H1 (cell line): ENCODE data around the gene REL. TPM values are rescaled to one million over a fixed set of nuclear protein-coding genes. Genes with fewer than 3 reads are reported as not detected.

Experiments
- CTCF ChIA-PET: fragments of 300-600 bp; sonication (Branson Sonifier 250); formaldehyde crosslinking; loops from one replicate; lab custom pipeline; 2021; ENCODE audit not compliant: partially characterized antibody; lab: Charles Lee
- POLR2A ChIA-PET: fragments of 300-600 bp; sonication (Branson Sonifier 250); formaldehyde crosslinking; loops from one replicate; lab custom pipeline; 2021; ENCODE audit warnings: inconsistent platforms; ENCODE audit not compliant: partially characterized antibody; lab: Charles Lee
- DNase-seq, 2 experiments: peaks; one replicate each; pipeline versions ENCODE4 v3.0.0 to v3.0.0-alpha.2; 2010 to 2022; ENCODE audit warnings: low spot score in 2 of 2, low read depth in 1 of 2, mixed read lengths in 1 of 2
- FAIRE-seq: peaks from 2 replicates; lab custom pipeline; 2011; peaks lifted over from hg19 to GRCh38; lab: Jason Lieb, UNC
- H2AFZ ChIP-seq: 2 replicates; pipeline ENCODE4 v1.8.1; 2012; ENCODE audit warnings: low read length, inconsistent platforms
- H2AK5ac ChIP-seq: 2 replicates; pipeline ENCODE4 v1.6.1; 2013; ENCODE audit warnings: low read depth, low read length
- H2BK120ac ChIP-seq: replicated peaks from 2 replicates; pipeline ENCODE3; 2013; ENCODE audit warnings: low read depth, low read length, inconsistent platforms
- H2BK12ac ChIP-seq: 2 replicates; pipeline ENCODE4 v1.6.1; 2013; ENCODE audit warnings: low read depth, low read length
- H2BK15ac ChIP-seq: 2 replicates; pipeline ENCODE4 v1.6.1; 2013; ENCODE audit warnings: low read length
- H2BK20ac ChIP-seq: 2 replicates; pipeline ENCODE4 v1.6.1; 2013; ENCODE audit warnings: low read length
- H2BK5ac ChIP-seq: 2 replicates; pipeline ENCODE4 v1.6.1; 2013; ENCODE audit warnings: low read depth, low read length
- H3K14ac ChIP-seq: 2 replicates; pipeline ENCODE4 v1.6.1; 2013; ENCODE audit warnings: inconsistent platforms; ENCODE audit not compliant: insufficient read length
- H3K18ac ChIP-seq: 2 replicates; pipeline ENCODE4 v1.6.1; 2013; ENCODE audit warnings: low read length; ENCODE audit errors: extremely low read depth
- H3K23ac ChIP-seq: 2 replicates; pipeline ENCODE4 v1.6.1; 2013; ENCODE audit warnings: inconsistent platforms; ENCODE audit not compliant: insufficient read length
- H3K23me2 ChIP-seq: 2 replicates; pipeline ENCODE4 v1.6.1; 2013; ENCODE audit warnings: low read depth, low read length
- H3K27ac ChIP-seq: 2 replicates; pipeline ENCODE4 v1.6.1; 2011; ENCODE audit warnings: low read depth, low read length, inconsistent platforms
- H3K27me3 ChIP-seq, 4 experiments: replicated peaks in 1 of 4; 1 replicate in 1 of 4; 2 replicates in 3 of 4; pipeline versions ENCODE4 v1.6.1 to v1.8.1; 2011 to 2013; ENCODE audit warnings: low read length in 3 of 4, mild to moderate bottlenecking in 3 of 4, inconsistent platforms in 2 of 4, mixed read lengths in 2 of 4, moderate library complexity in 1 of 4; ENCODE audit not compliant: control insufficient read depth in 3 of 4, insufficient read depth in 3 of 4; ENCODE audit errors: extremely low read depth in 1 of 4
- H3K36me3 ChIP-seq, 4 experiments: 2 replicates each; pipeline versions ENCODE4 v1.6.1 to v1.8.1; 2011 to 2013; ENCODE audit warnings: mild to moderate bottlenecking in 4 of 4, low read length in 3 of 4, moderate library complexity in 2 of 4, control low read depth in 1 of 4, inconsistent platforms in 1 of 4; ENCODE audit not compliant: insufficient read depth in 4 of 4, control insufficient read depth in 2 of 4
- H3K4ac ChIP-seq: replicated peaks from 2 replicates; pipeline ENCODE3; 2013; ENCODE audit warnings: low read length, low read depth, mixed read lengths, inconsistent platforms; ENCODE audit not compliant: insufficient read length
- H3K4me1 ChIP-seq, 4 experiments: replicated peaks in 1 of 4; 1 replicate in 1 of 4; 2 replicates in 3 of 4; pipeline versions ENCODE4 v1.6.1 to v1.8.1; 2011 to 2013; ENCODE audit warnings: low read length in 3 of 4, inconsistent platforms in 2 of 4, mixed read lengths in 1 of 4; ENCODE audit not compliant: insufficient read depth in 4 of 4, control insufficient read depth in 3 of 4
- H3K4me2 ChIP-seq, 2 experiments: 2 replicates each; pipeline versions ENCODE4 v1.6.1 to v1.8.1; 2011 to 2013; ENCODE audit warnings: low read depth in 2 of 2, low read length in 2 of 2, control low read depth in 1 of 2, inconsistent platforms in 1 of 2, mild to moderate bottlenecking in 1 of 2; ENCODE audit not compliant: insufficient read depth in 1 of 2
- H3K4me3 ChIP-seq, 4 experiments: fragments of 200-600, 300-600 bp in 1 of 4; sonication (generic), shearing (Covaris generic), sonication (Bioruptor Twin) in 1 of 4; 2 replicates each; pipeline versions ENCODE4 v1.5.1 to v1.8.1; 2011 to 2016; ENCODE audit warnings: low read length in 4 of 4, low read depth in 3 of 4, control low read depth in 2 of 4, inconsistent platforms in 2 of 4, mild to moderate bottlenecking in 2 of 4, mixed read lengths in 1 of 4, moderate library complexity in 1 of 4; ENCODE audit not compliant: insufficient read depth in 2 of 4; ENCODE audit errors: extremely low read depth in 1 of 4
- H3K56ac ChIP-seq: replicated peaks from 2 replicates; pipeline ENCODE3; 2013; ENCODE audit warnings: low read depth, mild to moderate bottlenecking, mixed read lengths, low read length, inconsistent platforms; ENCODE audit not compliant: insufficient read length
- H3K79me1 ChIP-seq: 2 replicates; pipeline ENCODE4 v1.6.1; 2013; ENCODE audit warnings: low read depth, low read length, control low read depth
- H3K79me2 ChIP-seq, 2 experiments: 2 replicates each; pipeline versions ENCODE4 v1.6.1 to v1.8.1; 2012 to 2013; ENCODE audit warnings: low read length in 2 of 2, mild to moderate bottlenecking in 2 of 2, inconsistent platforms in 1 of 2; ENCODE audit not compliant: insufficient read depth in 2 of 2, control insufficient read depth in 1 of 2
- H3K9ac ChIP-seq, 4 experiments: replicated peaks in 1 of 4; 1 replicate in 1 of 4; 2 replicates in 3 of 4; pipeline versions ENCODE4 v1.6.1 to v1.8.1; 2011 to 2013; ENCODE audit warnings: low read depth in 3 of 4, low read length in 3 of 4, control low read depth in 2 of 4, mild to moderate bottlenecking in 2 of 4, moderate library complexity in 2 of 4, inconsistent platforms in 1 of 4; ENCODE audit errors: extremely low read depth in 1 of 4
- H3K9me3 ChIP-seq, 2 experiments: 2 replicates each; pipeline versions ENCODE4 v1.6.1 to v1.8.1; 2012 to 2013; ENCODE audit warnings: mild to moderate bottlenecking in 2 of 2, moderate library complexity in 2 of 2, control low read depth in 1 of 2, inconsistent platforms in 1 of 2, low read depth in 1 of 2, low read length in 1 of 2, mixed read lengths in 1 of 2; ENCODE audit not compliant: insufficient read depth in 2 of 2
- H4K20me1 ChIP-seq, 2 experiments: replicated peaks in 1 of 2; 2 replicates each; pipeline versions ENCODE3 to v1.8.1; 2011 to 2013; ENCODE audit warnings: inconsistent platforms in 2 of 2, low read length in 2 of 2, mild to moderate bottlenecking in 1 of 2; ENCODE audit not compliant: insufficient read depth in 2 of 2, control insufficient read depth in 1 of 2
- H4K5ac ChIP-seq: 2 replicates; pipeline ENCODE4 v1.6.1; 2013; ENCODE audit warnings: low read length, low read depth, mixed read lengths, inconsistent platforms; ENCODE audit not compliant: insufficient read length
- H4K8ac ChIP-seq: 2 replicates; pipeline ENCODE4 v1.8.0; 2013; ENCODE audit warnings: mild to moderate bottlenecking, moderate library complexity, low read length, inconsistent platforms; ENCODE audit not compliant: insufficient read depth; ENCODE audit errors: extremely low read depth
- H4K91ac ChIP-seq: replicated peaks from 2 replicates; pipeline ENCODE3; 2013; ENCODE audit warnings: low read length, mixed read lengths, inconsistent platforms; ENCODE audit not compliant: insufficient read length
- BACH1 ChIP-seq: IDR thresholded peaks from 2 replicates; pipeline ENCODE4 v1.6.1; 2012; ENCODE audit warnings: low read length, improper control_type of control experiment
- BRCA1 ChIP-seq: IDR thresholded peaks from 2 replicates; pipeline ENCODE4 v1.6.1; 2012; ENCODE audit warnings: low read depth, low read length, improper control_type of control experiment
- CHD2 ChIP-seq: IDR thresholded peaks from 2 replicates; pipeline ENCODE4 v1.6.1; 2012; ENCODE audit warnings: low read length, improper control_type of control experiment
- CTBP2 ChIP-seq: IDR thresholded peaks from 2 replicates; pipeline ENCODE4 v1.7.0; 2011; ENCODE audit warnings: borderline replicate concordance, mild to moderate bottlenecking, moderate library complexity, mixed read lengths, low read length; ENCODE audit not compliant: insufficient read depth, insufficient read length
- EGR1 ChIP-seq: IDR thresholded peaks from 2 replicates; pipeline ENCODE4 v1.6.1; 2011; ENCODE audit warnings: low read depth, low read length, borderline replicate concordance
- HDAC6 ChIP-seq: IDR thresholded peaks from one replicate; pipeline ENCODE4 v1.7.1; 2012; ENCODE audit warnings: low read depth, mild to moderate bottlenecking, inconsistent platforms, low read length, moderate library complexity
- JUN ChIP-seq: IDR thresholded peaks from 2 replicates; pipeline ENCODE4 v1.6.1; 2011; ENCODE audit warnings: low read depth, mild to moderate bottlenecking, improper control_type of control experiment, low read length
- JUND ChIP-seq: IDR thresholded peaks from 2 replicates; pipeline ENCODE4 v1.6.1; 2011; ENCODE audit warnings: mild to moderate bottlenecking, improper control_type of control experiment, low read length
- MAFK ChIP-seq: IDR thresholded peaks from 2 replicates; pipeline ENCODE4 v1.6.1; 2012; ENCODE audit warnings: low read depth, mild to moderate bottlenecking, improper control_type of control experiment, low read length
- RAD21 ChIP-seq, 2 experiments: IDR thresholded peaks in 1 of 2; conservative IDR thresholded peaks in 1 of 2; 2 replicates each; pipeline ENCODE4 v1.6.1; 2011; ENCODE audit warnings: low read depth in 2 of 2, low read length in 2 of 2, improper control_type of control experiment in 1 of 2, inconsistent platforms in 1 of 2, mild to moderate bottlenecking in 1 of 2, moderate library complexity in 1 of 2
- RFX5 ChIP-seq: IDR thresholded peaks from 2 replicates; pipeline ENCODE4 v1.6.1; 2011; ENCODE audit warnings: low read depth, low read length, improper control_type of control experiment, borderline replicate concordance
- TBP ChIP-seq: IDR thresholded peaks from 2 replicates; pipeline ENCODE4 v1.6.1; 2011; ENCODE audit warnings: low read depth, low read length, improper control_type of control experiment
- TEAD4 ChIP-seq: IDR thresholded peaks from 2 replicates; pipeline ENCODE4 v1.6.1; 2012; ENCODE audit warnings: low read depth, low read length, inconsistent platforms, mixed read lengths
- WGBS, 2 experiments: shearing (Covaris generic) in 1 of 2; methylation state at CpG; one replicate each; pipeline versions ENCODE4 v1.1.6 to v1.1.7; 2013 to 2015; ENCODE audit warnings: low lambda C conversion rate in 2 of 2, mixed read lengths in 2 of 2, inconsistent platforms in 1 of 2, low coverage in 1 of 2, missing lambda C conversion rate in 1 of 2; ENCODE audit not compliant: insufficient replicate concordance in 2 of 2, insufficient coverage in 1 of 2, insufficient read length in 1 of 2; ENCODE audit errors: extremely low coverage in 1 of 2, missing lambda C conversion rate in 1 of 2; 5-methylcytosine and 5-hydroxymethylcytosine counted together
- polyA plus RNA-seq, 7 experiments: library from polyadenylated mRNA; depleted of rRNA in 3 of 7; stranded (reverse) in 5 of 7; unstranded in 2 of 7; fragments of >200 nt in 5 of 7; fragments of 200-250 nt in 2 of 7; gene quantifications; 1 replicate in 5 of 7; 2 replicates in 1 of 7; 4 replicates in 1 of 7; pipeline versions ENCODE4 v1.2.1 to v1.2.3, GENCODE V29; 2011 to 2013; ENCODE audit warnings: missing spikeins in 2 of 7, mixed read lengths in 2 of 7
- total RNA-seq: library from RNA; stranded (reverse); fragmentation: NEBNext Ultra II Directional; extraction: Animal tissue kit (Norgen Biotek cat#: 25700); gene quantifications from 2 replicates; pipeline ENCODE4 v1.2.1, GENCODE V29; 2021
- TF ChIP-seq, protein P1 (sequence below): IDR thresholded peaks from 2 replicates; pipeline ENCODE4 v1.6.1; 2011; ENCODE audit warnings: low read length, improper control_type of control experiment

The REL gene
- total and polyA plus RNA-seq, 2 of the 8 experiments (the other 6 are each of a cell fraction or from before 2014, with no cell fraction given), result 1.5 to 7.5 TPM

DNA sequence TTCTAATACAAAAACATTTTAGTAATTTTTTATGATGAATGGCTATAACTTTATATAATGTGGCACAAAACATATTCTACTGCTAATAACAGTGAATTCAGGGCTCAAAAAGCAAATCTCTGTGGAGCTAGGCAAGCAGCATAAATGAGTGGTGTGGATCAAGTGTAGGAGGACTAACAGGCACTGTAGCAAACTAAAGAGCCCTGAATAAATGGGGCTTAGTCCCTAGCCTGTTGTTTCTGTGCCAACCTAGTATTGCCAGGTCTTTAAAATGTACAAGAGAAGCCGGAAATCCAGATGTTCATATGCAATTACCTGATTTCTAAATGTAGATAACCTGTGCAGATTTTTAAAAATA is 18.5 kb downstream of the REL start:
- no peak overlapping the region for H4K8ac ChIP-seq
- H3K79me2 ChIP-seq, result no peaks in the 10 kb centered on the region
- no peak overlapping the region for H3K23ac ChIP-seq
- H2BK120ac ChIP-seq, result no peak overlapping the region
- H3K4me2 ChIP-seq, result no peak overlapping the region
- H3K9me3 ChIP-seq, result no peaks in the 10 kb centered on the region
- H3K14ac ChIP-seq, result no peak overlapping the region
- no peak overlapping the region for H3K9ac ChIP-seq
- H3K27ac ChIP-seq, result no peak overlapping the region
- H3K27me3 ChIP-seq, result no peaks in the 10 kb centered on the region
- FAIRE-seq, result no peak
- no peak overlapping the region for H2BK15ac ChIP-seq
- no peak overlapping the region for H2BK20ac ChIP-seq
- no peak for DNase-seq
- no peak overlapping the region for H3K56ac ChIP-seq
- POLR2A ChIA-PET, result no interaction called here
- H3K23me2 ChIP-seq, result no peaks in the 10 kb centered on the region
- no peak overlapping the region for H2BK12ac ChIP-seq
- H4K5ac ChIP-seq, result no peak overlapping the region
- no peak overlapping the region for H2AK5ac ChIP-seq
- H3K36me3 ChIP-seq, result no peaks in the 10 kb centered on the region
- H4K20me1 ChIP-seq, result no peaks in the 10 kb centered on the region
- no peak overlapping the region for H2AFZ ChIP-seq
- H3K18ac ChIP-seq, result no peak overlapping the region
- 82% methylated on average over 1 of the region's 1 CpG; no CpG with 5 or more reads in 1 of the 2 experiments for WGBS, 2 experiments
- TF ChIP-seq EGR1 (no peak), BRCA1 (no peak), BACH1 (no peak), CHD2 (no peak), RFX5 (no peak), JUND (no peak), RAD21 (IDR thresholded peaks at IDR 0.05 in 1 of 2, conservative IDR thresholded peaks at IDR 0.05 in 1 of 2; ENCODE audit: low read depth in 2 of 2, low read length in 2 of 2) (no peak), MAFK (no peak), HDAC6 (no peak), TBP (no peak), JUN (no peak), TEAD4 (no peak), CTBP2 (no peak)
- TF ChIP-seq, protein P1, sequence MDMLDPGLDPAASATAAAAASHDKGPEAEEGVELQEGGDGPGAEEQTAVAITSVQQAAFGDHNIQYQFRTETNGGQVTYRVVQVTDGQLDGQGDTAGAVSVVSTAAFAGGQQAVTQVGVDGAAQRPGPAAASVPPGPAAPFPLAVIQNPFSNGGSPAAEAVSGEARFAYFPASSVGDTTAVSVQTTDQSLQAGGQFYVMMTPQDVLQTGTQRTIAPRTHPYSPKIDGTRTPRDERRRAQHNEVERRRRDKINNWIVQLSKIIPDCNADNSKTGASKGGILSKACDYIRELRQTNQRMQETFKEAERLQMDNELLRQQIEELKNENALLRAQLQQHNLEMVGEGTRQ, result no peak
- no peak overlapping the region for H2BK5ac ChIP-seq
- no peak overlapping the region for H3K4me3 ChIP-seq
- no peak overlapping the region for H4K91ac ChIP-seq
- CTCF ChIA-PET, result interaction anchor here (0.8 kb wide), 1 partner anchor 12 kb away, joined by 3 read pairs; no protein-coding TSS in a partner anchor
- H3K4ac ChIP-seq, result no peak overlapping the region
- no peaks in the 10 kb centered on the region for H3K4me1 ChIP-seq
- H3K79me1 ChIP-seq, result no peaks in the 10 kb centered on the region
